ENCODE results near the gene LPCAT2. TPM values are rescaled to one million over a fixed set of nuclear protein-coding genes. Genes with fewer than 3 reads are reported as not detected.

The LPCAT2 gene
- total RNA-seq, 2 experiments from 2014 or later, result not detected

GRCh38 chr16:55526441-55526840 is 17.6 kb downstream of the LPCAT2 start:
- no peaks in the 10 kb centered on the region for H3K9me2 ChIP-seq (ENCODE audit: insufficient read depth, low read length)
- H4K20me1 ChIP-seq (ENCODE audit: insufficient read depth, low read length), result no peaks in the 10 kb centered on the region
- no peak for TF ChIP-seq EZH2phosphoT487 (IDR thresholded peaks at IDR 0.05; ENCODE audit: borderline replicate concordance, low read depth, low read length)
- TF ChIP-seq, protein P1, sequence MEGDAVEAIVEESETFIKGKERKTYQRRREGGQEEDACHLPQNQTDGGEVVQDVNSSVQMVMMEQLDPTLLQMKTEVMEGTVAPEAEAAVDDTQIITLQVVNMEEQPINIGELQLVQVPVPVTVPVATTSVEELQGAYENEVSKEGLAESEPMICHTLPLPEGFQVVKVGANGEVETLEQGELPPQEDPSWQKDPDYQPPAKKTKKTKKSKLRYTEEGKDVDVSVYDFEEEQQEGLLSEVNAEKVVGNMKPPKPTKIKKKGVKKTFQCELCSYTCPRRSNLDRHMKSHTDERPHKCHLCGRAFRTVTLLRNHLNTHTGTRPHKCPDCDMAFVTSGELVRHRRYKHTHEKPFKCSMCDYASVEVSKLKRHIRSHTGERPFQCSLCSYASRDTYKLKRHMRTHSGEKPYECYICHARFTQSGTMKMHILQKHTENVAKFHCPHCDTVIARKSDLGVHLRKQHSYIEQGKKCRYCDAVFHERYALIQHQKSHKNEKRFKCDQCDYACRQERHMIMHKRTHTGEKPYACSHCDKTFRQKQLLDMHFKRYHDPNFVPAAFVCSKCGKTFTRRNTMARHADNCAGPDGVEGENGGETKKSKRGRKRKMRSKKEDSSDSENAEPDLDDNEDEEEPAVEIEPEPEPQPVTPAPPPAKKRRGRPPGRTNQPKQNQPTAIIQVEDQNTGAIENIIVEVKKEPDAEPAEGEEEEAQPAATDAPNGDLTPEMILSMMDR (conservative IDR thresholded peaks at IDR 0.05; ENCODE audit: low read length), result no peak
- no TSS peak for BruUV-seq (replicated peaks)
- H3K4me1 ChIP-seq (ENCODE audit: insufficient read depth, low read length, poor library complexity, severe bottlenecking), result no peaks in the 10 kb centered on the region
- H3K4me3 ChIP-seq (ENCODE audit: low read depth, low read length, poor library complexity, severe bottlenecking), result no peak overlapping the region
- H3K36me3 ChIP-seq (ENCODE audit: insufficient read depth, low read length), result no peaks in the 10 kb centered on the region
- ChIA-PET POLR2A (interaction anchor here (0.6 kb wide), 1 partner anchor 1369 kb away, joined by 3 read pairs; no protein-coding TSS in a partner anchor), CTCF (ENCODE audit: unreplicated experiment) (no interaction called here)
- intact Hi-C loops (cut with micrococcal nuclease; ENCODE audit: unreplicated experiment), result no loop called here
- no peak overlapping the region for H3K4me2 ChIP-seq (ENCODE audit: low read length)
- peaks cover 9% of the 10 kb centered on the region; the same call in 1 of the 2 replicates for H3K9me3 ChIP-seq (ENCODE audit: low read length)
- no peak for DNase-seq (ENCODE audit: low spot score)
- H3K79me2 ChIP-seq (ENCODE audit: insufficient read depth, low read depth, low read length), result no peaks in the 10 kb centered on the region
- H3K27ac ChIP-seq (ENCODE audit: low read depth, low read length, poor library complexity, severe bottlenecking), result no peak overlapping the region
- H2AFZ ChIP-seq (ENCODE audit: low read length), result no peak overlapping the region

DNA sequence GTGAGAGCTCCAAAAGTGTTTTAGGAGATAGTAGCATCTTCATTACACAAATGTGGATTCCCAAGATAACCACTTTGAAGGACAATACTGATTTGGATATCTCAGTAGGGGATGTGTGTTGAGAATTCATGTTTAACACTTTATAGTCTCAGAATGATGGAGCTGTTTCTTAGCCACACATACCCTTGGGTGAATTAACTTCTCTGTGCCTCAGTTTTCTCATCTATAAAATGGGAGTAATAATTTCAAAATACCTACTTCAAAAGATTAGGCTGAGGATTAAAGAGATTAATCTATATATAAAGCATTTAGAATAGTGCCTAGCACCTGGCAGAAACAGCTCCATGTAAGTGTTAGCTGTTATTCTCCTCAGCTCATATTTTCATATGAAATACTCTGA is 19.0 kb downstream of the LPCAT2 start:
- no peaks in the 10 kb centered on the region for H3K36me3 ChIP-seq (ENCODE audit: insufficient read depth, low read length)
- no peak overlapping the region for H2AFZ ChIP-seq (ENCODE audit: low read length)
- no peak overlapping the region for H3K4me2 ChIP-seq (ENCODE audit: low read length)
- no peaks in the 10 kb centered on the region for H4K20me1 ChIP-seq (ENCODE audit: insufficient read depth, low read length)
- intact Hi-C loops (cut with micrococcal nuclease; ENCODE audit: unreplicated experiment), result no loop called here
- no peak overlapping the region for H3K27ac ChIP-seq (ENCODE audit: low read depth, low read length, poor library complexity, severe bottlenecking)
- no TSS peak for BruUV-seq (replicated peaks)
- no peak for DNase-seq (ENCODE audit: low spot score)
- no peak overlapping the region for H3K4me3 ChIP-seq (ENCODE audit: low read depth, low read length, poor library complexity, severe bottlenecking)
- TF ChIP-seq EZH2phosphoT487 (IDR thresholded peaks at IDR 0.05; ENCODE audit: borderline replicate concordance, low read depth, low read length), result no peak
- TF ChIP-seq, protein P1 (conservative IDR thresholded peaks at IDR 0.05; ENCODE audit: low read length), result no peak
- H3K4me1 ChIP-seq (ENCODE audit: insufficient read depth, low read length, poor library complexity, severe bottlenecking), result no peaks in the 10 kb centered on the region
- no peaks in the 10 kb centered on the region for H3K9me3 ChIP-seq (ENCODE audit: low read length)
- ChIA-PET CTCF (ENCODE audit: unreplicated experiment) (no interaction called here), POLR2A (interaction anchor here (0.6 to 1.7 kb wide), 4 partner anchors 16 to 175 kb away, joined by 3 read pairs; no protein-coding TSS in a partner anchor)
- no peaks in the 10 kb centered on the region for H3K9me2 ChIP-seq (ENCODE audit: insufficient read depth, low read length)
- no peaks in the 10 kb centered on the region for H3K79me2 ChIP-seq (ENCODE audit: insufficient read depth, low read depth, low read length)

DNA sequence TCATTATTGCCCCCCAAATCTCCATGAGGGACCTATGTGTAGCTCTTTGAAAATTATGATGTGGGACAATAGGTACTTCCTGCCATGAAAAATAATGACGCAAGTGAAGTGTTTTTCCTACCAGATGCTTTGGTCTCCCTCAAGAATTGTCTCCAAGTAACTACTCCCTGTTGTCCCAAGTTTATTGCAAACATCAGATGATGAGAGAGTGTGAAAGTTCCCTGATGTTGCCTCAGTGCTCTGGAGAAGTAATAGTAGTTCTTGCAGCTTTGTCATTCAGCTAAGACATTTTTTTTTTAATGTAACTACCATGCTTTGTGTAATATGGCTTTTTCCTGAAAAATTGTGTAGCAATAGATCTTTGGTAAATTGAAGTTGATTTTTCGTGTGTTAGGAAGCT is 20.1 kb downstream of the LPCAT2 start:
- intact Hi-C loops (cut with micrococcal nuclease; ENCODE audit: unreplicated experiment), result no loop called here
- POLR2A ChIA-PET, result interaction anchor here (1.7 kb wide), 1 partner anchor 30 kb away, joined by 3 read pairs; no protein-coding TSS in a partner anchor
- no TSS peak for BruUV-seq (replicated peaks)
- Histone ChIP-seq H2AFZ (ENCODE audit: low read length) (no peak overlapping the region), H3K4me1 (ENCODE audit: insufficient read depth, low read length, poor library complexity, severe bottlenecking) (no peaks in the 10 kb centered on the region), H3K27ac (ENCODE audit: low read depth, low read length, poor library complexity, severe bottlenecking) (no peak overlapping the region), H3K79me2 (ENCODE audit: insufficient read depth, low read depth, low read length) (no peaks in the 10 kb centered on the region), H4K20me1 (ENCODE audit: insufficient read depth, low read length) (no peaks in the 10 kb centered on the region), H3K9me2 (ENCODE audit: insufficient read depth, low read length) (no peaks in the 10 kb centered on the region), H3K36me3 (ENCODE audit: insufficient read depth, low read length) (no peaks in the 10 kb centered on the region), H3K9me3 (ENCODE audit: low read length) (no peaks in the 10 kb centered on the region), H3K4me2 (ENCODE audit: low read length) (no peak overlapping the region), H3K4me3 (ENCODE audit: low read depth, low read length, poor library complexity, severe bottlenecking) (no peak overlapping the region)
- no peak for DNase-seq (ENCODE audit: low spot score)
- no peak for TF ChIP-seq EZH2phosphoT487 (IDR thresholded peaks at IDR 0.05; ENCODE audit: borderline replicate concordance, low read depth, low read length)
- TF ChIP-seq, protein P1 (conservative IDR thresholded peaks at IDR 0.05; ENCODE audit: low read length), result no peak
- CTCF ChIA-PET (ENCODE audit: unreplicated experiment), result interaction anchor here (0.9 kb wide), 1 partner anchor 64 kb away, joined by 3 read pairs; no protein-coding TSS in a partner anchor

Data from OCI-LY7 (cell line).